ENCODE data around the gene SETMAR.
A peak's percentile ranks its signal among the peaks of the same experiment; 100 is the strongest.
"Not testable (repeated sequence)": the region's sequence is repeated elsewhere in the genome, so short reads cannot be mapped to it uniquely, and the experiment has no call there.

The SETMAR gene

GRCh38 chr3:4314688-4315087 is 11.5 kb downstream of the SETMAR start:
- DNase-seq = no peak

GRCh38 chr3:4320096-4320911 is 17.1 kb downstream of the SETMAR start:
- DNase-seq = no peak

- no peak for DNase-seq
These were observed 18.6 kb downstream of the SETMAR start for GRCh38 chr3:4321732-4322131.

- no peak for DNase-seq
These were observed 19.5 kb downstream of the SETMAR start for GRCh38 chr3:4322635-4323034.

- DNase-seq = no peak
These were observed 20.3 kb downstream of the SETMAR start for GRCh38 chr3:4323246-4324027.

GRCh38 chr3:4326868-4327267 is 23.7 kb downstream of the SETMAR start:
- DNase-seq = no peak

- DNase-seq = not testable (repeated sequence)
These were observed 26.6 kb downstream of the SETMAR start for GRCh38 chr3:4329806-4330205.

- no peak for DNase-seq
These were observed 28.9 kb downstream of the SETMAR start for GRCh38 chr3:4332111-4332510.

GRCh38 chr3:4332574-4332973 is 29.4 kb downstream of the SETMAR start:
- no peak for DNase-seq

GRCh38 chr3:4332991-4333390 is 29.8 kb downstream of the SETMAR start:
- no peak for DNase-seq

- DNase-seq = no peak
These were observed 31.4 kb downstream of the SETMAR start for GRCh38 chr3:4334548-4334947.

GRCh38 chr3:4335840-4336562 is 32.8 kb downstream of the SETMAR start:
- no peak for DNase-seq

- no peak for DNase-seq
These were observed 33.8 kb downstream of the SETMAR start for GRCh38 chr3:4336850-4337546.

- no peak for DNase-seq
These were observed 35.6 kb downstream of the SETMAR start for GRCh38 chr3:4338751-4339150.

GRCh38 chr3:4340077-4340410 is 36.9 kb downstream of the SETMAR start:
- DNase-seq = no peak

GRCh38 chr3:4340411-4341335 is 37.5 kb downstream of the SETMAR start:
- DNase-seq = no peak

GRCh38 chr3:4341336-4341675 is 38.1 kb downstream of the SETMAR start:
- DNase-seq = no peak

- DNase-seq = peak; percentile 74 to 82
These were observed 40.1 kb downstream of the SETMAR start for GRCh38 chr3:4343258-4343657.

GRCh38 chr3:4350789-4351163 is 47.6 kb downstream of the SETMAR start:
- DNase-seq = peak; percentile 42 to 69

- no peak for DNase-seq
These were observed 48.1 kb downstream of the SETMAR start for GRCh38 chr3:4351164-4351855.

- no peak for DNase-seq
These were observed 48.7 kb downstream of the SETMAR start for GRCh38 chr3:4351872-4352271.

All from NCI-H526 (cell line).